Measurements from ENCODE around the gene FBH1. TPM values are rescaled to one million over a fixed set of nuclear protein-coding genes. Genes with fewer than 3 reads are reported as not detected.
"Not testable (repeated sequence)": the region's sequence is repeated elsewhere in the genome, so short reads cannot be mapped to it uniquely, and the experiment has no call there.

FBH1 gene
- total RNA-seq, 1 experiment from 2014 or later = 22.0 TPM

DNA sequence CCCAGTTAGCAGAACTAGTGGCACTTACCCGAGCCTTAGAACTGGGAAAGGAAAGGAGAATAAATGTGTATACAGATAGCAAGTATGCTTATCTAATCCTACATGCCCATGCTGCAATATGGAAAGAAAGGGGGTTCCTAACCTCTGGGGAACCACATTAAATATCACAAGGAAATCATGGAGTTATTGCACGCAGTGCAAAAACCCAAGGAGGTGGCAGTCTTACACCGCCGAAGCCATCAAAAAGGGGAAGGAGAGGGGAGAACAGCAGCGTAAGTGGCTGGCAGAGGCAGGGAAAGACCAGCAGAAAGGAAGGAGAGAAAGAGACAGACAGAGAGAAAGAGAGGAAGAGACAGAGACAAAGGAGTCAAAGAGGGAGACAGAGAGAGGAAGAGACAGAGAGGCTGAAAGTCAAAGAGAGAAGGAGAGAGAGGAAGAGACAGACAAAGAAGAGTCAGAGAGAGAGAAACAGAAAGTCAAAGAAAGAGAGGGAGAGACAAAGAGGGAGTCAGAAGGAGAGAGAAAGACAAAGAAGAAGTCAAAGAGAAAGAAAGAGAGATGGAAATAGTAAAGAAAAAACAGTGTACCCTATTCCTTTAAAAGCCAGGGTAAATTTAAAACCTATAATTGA, 23.5 kb upstream of the FBH1 start:
- H3K9me3 ChIP-seq (ENCODE audit: low read length); H3K36me3 ChIP-seq (ENCODE audit: low read depth, low read length); H3K4me3 ChIP-seq (ENCODE audit: low read length); H2AFZ ChIP-seq (ENCODE audit: low read length); H3K27me3 ChIP-seq (ENCODE audit: low read length); H3K27ac ChIP-seq (ENCODE audit: low read length); POLR2A ChIA-PET (ENCODE audit: unreplicated experiment); H3K9ac ChIP-seq (ENCODE audit: low read length); H3F3A ChIP-seq (ENCODE audit: low read length, unreplicated experiment); ATAC-seq; H3K4me1 ChIP-seq (ENCODE audit: insufficient read depth, low read length); DNase-seq; BruUV-seq (replicated peaks); CTCF ChIA-PET; H3K9me2 ChIP-seq (replicated peaks; ENCODE audit: low read length); H3K79me2 ChIP-seq (ENCODE audit: low read length); H3K4me2 ChIP-seq (ENCODE audit: low read length); H4K20me1 ChIP-seq (ENCODE audit: low read length); intact Hi-C loops (cut with micrococcal nuclease): not testable (repeated sequence)

GRCh38 chr10:5867091-5867615, 22.9 kb upstream of the FBH1 start:
- H3K9me2 ChIP-seq (replicated peaks; ENCODE audit: low read length); H3K4me3 ChIP-seq (ENCODE audit: low read length); DNase-seq; POLR2A ChIA-PET (ENCODE audit: unreplicated experiment); H2AFZ ChIP-seq (ENCODE audit: low read length); H3K4me2 ChIP-seq (ENCODE audit: low read length); H3K9ac ChIP-seq (ENCODE audit: low read length); CTCF ChIA-PET; BruUV-seq (replicated peaks); H3K9me3 ChIP-seq (ENCODE audit: low read length); ATAC-seq; H3K79me2 ChIP-seq (ENCODE audit: low read length); H3K27ac ChIP-seq (ENCODE audit: low read length); H3F3A ChIP-seq (ENCODE audit: low read length, unreplicated experiment); intact Hi-C loops (cut with micrococcal nuclease); H3K27me3 ChIP-seq (ENCODE audit: low read length); H3K36me3 ChIP-seq (ENCODE audit: low read depth, low read length); H3K4me1 ChIP-seq (ENCODE audit: insufficient read depth, low read length); H4K20me1 ChIP-seq (ENCODE audit: low read length): not testable (repeated sequence)

GRCh38 chr10:5868383-5868782, 21.7 kb upstream of the FBH1 start:
- intact Hi-C loops (cut with micrococcal nuclease); H3K9me3 ChIP-seq (ENCODE audit: low read length); H3K4me3 ChIP-seq (ENCODE audit: low read length); H3K9ac ChIP-seq (ENCODE audit: low read length); H3K9me2 ChIP-seq (replicated peaks; ENCODE audit: low read length); ATAC-seq; H4K20me1 ChIP-seq (ENCODE audit: low read length); CTCF ChIA-PET; H3F3A ChIP-seq (ENCODE audit: low read length, unreplicated experiment); H3K27me3 ChIP-seq (ENCODE audit: low read length); BruUV-seq (replicated peaks); H3K36me3 ChIP-seq (ENCODE audit: low read depth, low read length); H3K79me2 ChIP-seq (ENCODE audit: low read length); DNase-seq; POLR2A ChIA-PET (ENCODE audit: unreplicated experiment); H2AFZ ChIP-seq (ENCODE audit: low read length); H3K4me2 ChIP-seq (ENCODE audit: low read length); H3K4me1 ChIP-seq (ENCODE audit: insufficient read depth, low read length); H3K27ac ChIP-seq (ENCODE audit: low read length): not testable (repeated sequence)

- intact Hi-C loops (cut with micrococcal nuclease) = no loop called here
- CTCF ChIA-PET = no interaction called here
- H3F3A ChIP-seq (ENCODE audit: low read length, unreplicated experiment) = no peaks in the 10 kb centered on the region
- no peak overlapping the region for H3K4me3 ChIP-seq (ENCODE audit: low read length)
- no TSS peak for BruUV-seq (replicated peaks)
- no peaks in the 10 kb centered on the region for H3K9me3 ChIP-seq (ENCODE audit: low read length)
- no peak overlapping the region for H3K27ac ChIP-seq (ENCODE audit: low read length)
- H4K20me1 ChIP-seq (ENCODE audit: low read length) = no peaks in the 10 kb centered on the region
- no peaks in the 10 kb centered on the region for H3K79me2 ChIP-seq (ENCODE audit: low read length)
- H2AFZ ChIP-seq (ENCODE audit: low read length) = no peak overlapping the region
- ATAC-seq = no peak
- TF ChIP-seq CTCF (conservative IDR thresholded peaks at IDR 0.05; ENCODE audit: low read depth, low read length) (no peak), EZH2 (IDR thresholded peaks at IDR 0.05; ENCODE audit: low read length, unreplicated experiment) (no peak), EZH2phosphoT487 (IDR thresholded peaks at IDR 0.05; ENCODE audit: borderline replicate concordance, low read length) (no peak)
- no peaks in the 10 kb centered on the region for H3K9me2 ChIP-seq (replicated peaks; ENCODE audit: low read length)
- no peaks in the 10 kb centered on the region for H3K36me3 ChIP-seq (ENCODE audit: low read depth, low read length)
- POLR2A ChIA-PET (ENCODE audit: unreplicated experiment) = no interaction called here
- no peak for DNase-seq
- H3K9ac ChIP-seq (ENCODE audit: low read length) = no peak overlapping the region
- H3K27me3 ChIP-seq (ENCODE audit: low read length) = no peaks in the 10 kb centered on the region
- H3K4me1 ChIP-seq (ENCODE audit: insufficient read depth, low read length) = peaks cover 3% of the 10 kb centered on the region; the same call in 1 of the 2 replicates
- H3K4me2 ChIP-seq (ENCODE audit: low read length) = no peak overlapping the region
Observed at GRCh38 chr10:5869156-5869555, 20.9 kb upstream of the FBH1 start.
